ENCODE data around the gene TRIM16.
"Not testable (repeated sequence)": the region's sequence is repeated elsewhere in the genome, so short reads cannot be mapped to it uniquely, and the experiment has no call there.

DNA sequence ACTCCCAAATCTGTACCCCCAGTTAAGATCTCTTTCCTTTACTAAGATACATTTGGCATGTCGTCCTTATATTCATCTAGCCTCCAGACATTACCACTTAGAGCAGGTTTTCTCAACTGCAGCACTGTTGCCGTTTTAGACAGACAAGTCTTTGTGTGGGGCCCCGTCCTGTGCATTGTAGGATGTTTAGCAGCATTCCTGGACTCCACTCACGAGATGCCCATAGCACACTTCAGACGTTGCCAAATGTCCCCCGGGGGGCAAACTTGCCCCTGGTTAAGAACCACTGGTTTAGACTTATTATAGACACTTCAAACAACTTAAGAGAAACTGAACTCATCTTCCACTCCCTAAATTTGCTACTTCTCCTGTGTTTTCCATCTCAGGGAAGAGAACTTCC lies 8.1 kb downstream of the TRIM16 start:
- TF ChIP-seq, protein P1, sequence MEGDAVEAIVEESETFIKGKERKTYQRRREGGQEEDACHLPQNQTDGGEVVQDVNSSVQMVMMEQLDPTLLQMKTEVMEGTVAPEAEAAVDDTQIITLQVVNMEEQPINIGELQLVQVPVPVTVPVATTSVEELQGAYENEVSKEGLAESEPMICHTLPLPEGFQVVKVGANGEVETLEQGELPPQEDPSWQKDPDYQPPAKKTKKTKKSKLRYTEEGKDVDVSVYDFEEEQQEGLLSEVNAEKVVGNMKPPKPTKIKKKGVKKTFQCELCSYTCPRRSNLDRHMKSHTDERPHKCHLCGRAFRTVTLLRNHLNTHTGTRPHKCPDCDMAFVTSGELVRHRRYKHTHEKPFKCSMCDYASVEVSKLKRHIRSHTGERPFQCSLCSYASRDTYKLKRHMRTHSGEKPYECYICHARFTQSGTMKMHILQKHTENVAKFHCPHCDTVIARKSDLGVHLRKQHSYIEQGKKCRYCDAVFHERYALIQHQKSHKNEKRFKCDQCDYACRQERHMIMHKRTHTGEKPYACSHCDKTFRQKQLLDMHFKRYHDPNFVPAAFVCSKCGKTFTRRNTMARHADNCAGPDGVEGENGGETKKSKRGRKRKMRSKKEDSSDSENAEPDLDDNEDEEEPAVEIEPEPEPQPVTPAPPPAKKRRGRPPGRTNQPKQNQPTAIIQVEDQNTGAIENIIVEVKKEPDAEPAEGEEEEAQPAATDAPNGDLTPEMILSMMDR (IDR thresholded peaks at IDR 0.05): not testable (repeated sequence)
- not testable (repeated sequence) for TF ChIP-seq POLR2A (IDR thresholded peaks at IDR 0.05)
